ENCODE measurements around the gene MS4A4A. TPM values are rescaled to one million over a fixed set of nuclear protein-coding genes. Genes with fewer than 3 reads are reported as not detected.

The MS4A4A gene
- total RNA-seq (0.51 and 0.99 TPM in 2 replicates), polyA plus RNA-seq (0.45 and 0.72 TPM in 2 replicates), polyA minus RNA-seq (0.60 TPM in 1 of 2 replicates, not detected in the other)
- total RNA-seq (2013), result 0.51 TPM

- TF ChIP-seq CTCF (IDR thresholded peaks at IDR 0.05) (no peak), EZH2 (IDR thresholded peaks at IDR 0.05; ENCODE audit: borderline replicate concordance, insufficient read depth, low read depth, low read length, poor library complexity, severe bottlenecking) (no peak)
- H3K4me2 ChIP-seq (replicated peaks; ENCODE audit: low read depth, low read length, poor library complexity, severe bottlenecking), result peak within 1 kb of the TSS; percentile 18
- no peaks in the 10 kb centered on the region for H4K20me1 ChIP-seq (ENCODE audit: control insufficient read depth, insufficient read depth, low read length, poor library complexity, severe bottlenecking)
- no CpG with 5 or more reads among the region's 3 CpGs for WGBS (ENCODE audit: insufficient coverage)
- peaks cover 18 to 23% of the 10 kb centered on the region in 2 donors for H3K4me1 ChIP-seq (ENCODE audit: control insufficient read depth in 2 of 2, insufficient read depth in 2 of 2, low read length in 2 of 2)
- Mint-ChIP-seq H3K4me3 (peak within 1 kb of the TSS; percentile 38), H3K9me3 (ENCODE audit: insufficient read depth) (no peaks in the 10 kb centered on the region), H3K4me1 (peaks cover 17% of the 10 kb centered on the region), H3K27ac (peak within 1 kb of the TSS; percentile 66), H3K27me3 (no peaks in the 10 kb centered on the region)
- H2AFZ ChIP-seq (ENCODE audit: insufficient read depth, low read depth, low read length, poor library complexity, severe bottlenecking), result peak within 1 kb of the TSS; percentile 5
- DNase-seq, result peak; percentile 82
- CTCF ChIA-PET, result interaction anchor here (2.1 kb wide), 1 partner anchor 65 kb away, joined by 5 read pairs; no protein-coding TSS in a partner anchor
- peak; percentile 100 for ATAC-seq (ENCODE audit: low read depth)
- no peak within 1 kb of the TSS for H3K9ac ChIP-seq (ENCODE audit: low read length)
- intact Hi-C loops (cut with micrococcal nuclease), result no loop called here
- peak within 1 kb of the TSS in 1 of 2 donors; percentile 12 for H3K27ac ChIP-seq (ENCODE audit: low read length in 2 of 2)
- H3K79me2 ChIP-seq (ENCODE audit: control insufficient read depth, insufficient read depth, low read length), result no peaks in the 10 kb centered on the region
- no peaks in the 10 kb centered on the region for H3K9me3 ChIP-seq (ENCODE audit: control extremely low read depth in 1 of 3, control insufficient read depth in 2 of 3, insufficient read depth in 1 of 3, low read length in 2 of 3)
- peak within 1 kb of the TSS in 1 of 5 experiments; percentile 15 for H3K4me3 ChIP-seq (ENCODE audit: control extremely low read depth in 1 of 5, extremely low read depth in 1 of 5, insufficient read depth in 1 of 5, low read depth in 2 of 5, low read length in 4 of 5)
- POLR2A ChIA-PET, result no interaction called here
- no peaks in the 10 kb centered on the region for H3K27me3 ChIP-seq (replicated peaks in 1 of 4; ENCODE audit: control extremely low read depth in 1 of 4, control insufficient read depth in 3 of 4, insufficient read depth in 4 of 4, low read length in 3 of 4)
- H3K36me3 ChIP-seq (replicated peaks in 1 of 2; ENCODE audit: control extremely low read depth in 1 of 2, control insufficient read depth in 1 of 2, extremely low read depth in 1 of 2, insufficient read depth in 2 of 2, low read length in 1 of 2), result no peaks in the 10 kb centered on the region
Measured at GRCh38 chr11:60280412-60280811, at the start of gene MS4A4A. MS4A4A (plus strand) TSS chr11:60280666; CDS start chr11:60280676, 10 bp downstream.

- H3K36me3 ChIP-seq (replicated peaks in 1 of 2; ENCODE audit: control extremely low read depth in 1 of 2, control insufficient read depth in 1 of 2, extremely low read depth in 1 of 2, insufficient read depth in 2 of 2, low read length in 1 of 2), result no peaks in the 10 kb centered on the region
- no peak overlapping the region for H3K9ac ChIP-seq (ENCODE audit: low read length)
- H3K4me3 Mint-ChIP-seq, result no peak overlapping the region
- H3K4me3 ChIP-seq (ENCODE audit: control extremely low read depth in 1 of 5, extremely low read depth in 1 of 5, insufficient read depth in 1 of 5, low read depth in 2 of 5, low read length in 4 of 5), result no peak overlapping the region
- no peaks in the 10 kb centered on the region for H4K20me1 ChIP-seq (ENCODE audit: control insufficient read depth, insufficient read depth, low read length, poor library complexity, severe bottlenecking)
- no peaks in the 10 kb centered on the region for H3K27me3 Mint-ChIP-seq
- ChIA-PET CTCF (no interaction called here), POLR2A (no interaction called here)
- TF ChIP-seq CTCF (IDR thresholded peaks at IDR 0.05) (no peak), EZH2 (IDR thresholded peaks at IDR 0.05; ENCODE audit: borderline replicate concordance, insufficient read depth, low read depth, low read length, poor library complexity, severe bottlenecking) (no peak)
- H3K4me1 Mint-ChIP-seq, result no peaks in the 10 kb centered on the region
- H3K4me2 ChIP-seq (replicated peaks; ENCODE audit: low read depth, low read length, poor library complexity, severe bottlenecking), result no peak overlapping the region
- WGBS (ENCODE audit: insufficient coverage), result no CpG with 5 or more reads among the region's 1 CpG
- intact Hi-C loops (cut with micrococcal nuclease), result no loop called here
- no peaks in the 10 kb centered on the region for H3K9me3 Mint-ChIP-seq (ENCODE audit: insufficient read depth)
- no peaks in the 10 kb centered on the region for H3K4me1 ChIP-seq (ENCODE audit: control insufficient read depth in 2 of 2, insufficient read depth in 2 of 2, low read length in 2 of 2)
- no peak overlapping the region for H2AFZ ChIP-seq (ENCODE audit: insufficient read depth, low read depth, low read length, poor library complexity, severe bottlenecking)
- no peaks in the 10 kb centered on the region for H3K9me3 ChIP-seq (ENCODE audit: control extremely low read depth in 1 of 3, control insufficient read depth in 2 of 3, insufficient read depth in 1 of 3, low read length in 2 of 3)
- DNase-seq (no peak), ATAC-seq (ENCODE audit: low read depth) (no peak)
- no peak overlapping the region for H3K27ac ChIP-seq (ENCODE audit: low read length in 2 of 2)
- H3K27me3 ChIP-seq (replicated peaks in 1 of 4; ENCODE audit: control extremely low read depth in 1 of 4, control insufficient read depth in 3 of 4, insufficient read depth in 4 of 4, low read length in 3 of 4), result no peaks in the 10 kb centered on the region
- H3K79me2 ChIP-seq (ENCODE audit: control insufficient read depth, insufficient read depth, low read length), result no peaks in the 10 kb centered on the region
- no peak overlapping the region for H3K27ac Mint-ChIP-seq
Measured at GRCh38 chr11:60230681-60231080, 49.8 kb upstream of the MS4A4A start.
